Lower leg skin (tissue), 3 donors: Measurements from ENCODE around the gene SRD5A1.

ENCODE experiments used
- CTCF ChIP-seq, 3 donors: fragments of 450-650 bp; IDR thresholded peaks; one replicate each; pipeline ENCODE4 v1.5.1; 2016; ENCODE audit warnings: antibody characterized with exemption in 3 of 3, mild to moderate bottlenecking in 3 of 3, moderate library complexity in 2 of 3
- POLR2A ChIP-seq, 2 donors: fragments of 450-650 bp; IDR thresholded peaks; one replicate each; pipeline ENCODE4 v1.6.1; 2016 to 2017; ENCODE audit warnings: antibody characterized with exemption in 2 of 2, mild to moderate bottlenecking in 1 of 2, moderate library complexity in 1 of 2

- TF ChIP-seq CTCF (IDR thresholded peaks at IDR 0.05) (no peak), POLR2A (IDR thresholded peaks at IDR 0.05) (no peak)
These were observed 25.2 kb upstream of the SRD5A1 start for GRCh38 chr5:6608016-6608415.
